Thymus (tissue), 11 donors: ENCODE measurements around the gene TP73. TPM values are rescaled to one million over a fixed set of nuclear protein-coding genes. Genes with fewer than 3 reads are reported as not detected.

ENCODE experiments used
- DNase-seq, 9 donors: peaks; one replicate each; pipeline ENCODE4 v3.0.0-alpha.2; 2013; ENCODE audit warnings: low spot score in 9 of 9, low read depth in 6 of 9, missing footprints in 1 of 9
- H3K27ac ChIP-seq, 2 donors: one replicate each; pipeline ENCODE4 v1.5.1; 2013; ENCODE audit warnings: control low read depth in 1 of 2, low read depth in 1 of 2, low read length in 1 of 2, mild to moderate bottlenecking in 1 of 2, moderate library complexity in 1 of 2
- H3K27me3 ChIP-seq, 2 donors: one replicate each; pipeline ENCODE4 v1.5.1; 2013; ENCODE audit warnings: low read length in 1 of 2; ENCODE audit not compliant: control insufficient read depth in 2 of 2, insufficient read depth in 1 of 2
- H3K36me3 ChIP-seq, 2 donors: one replicate each; pipeline ENCODE4 v1.5.1; 2013; ENCODE audit warnings: low read length in 1 of 2, mild to moderate bottlenecking in 1 of 2, moderate library complexity in 1 of 2; ENCODE audit not compliant: control insufficient read depth in 2 of 2, insufficient read depth in 2 of 2
- H3K4me1 ChIP-seq, 2 donors: one replicate each; pipeline ENCODE4 v1.5.1; 2013; ENCODE audit warnings: low read length in 2 of 2; ENCODE audit not compliant: control insufficient read depth in 2 of 2, insufficient read depth in 2 of 2
- H3K4me3 ChIP-seq, 2 donors: one replicate each; pipeline ENCODE4 v1.5.1; 2013; ENCODE audit warnings: low read length in 2 of 2, control low read depth in 1 of 2, mild to moderate bottlenecking in 1 of 2
- H3K9me3 ChIP-seq, 2 donors: one replicate each; pipeline ENCODE4 v1.5.1; 2013; ENCODE audit warnings: low read length in 1 of 2, mild to moderate bottlenecking in 1 of 2; ENCODE audit not compliant: control insufficient read depth in 2 of 2, insufficient read depth in 1 of 2
- WGBS: extraction: QIAGEN DNeasy Blood & Tissue Kit; methylation state at CpG from one replicate; pipeline ENCODE4 v1.1.7; 2013; 5-methylcytosine and 5-hydroxymethylcytosine counted together
- polyA plus RNA-seq: library from polyadenylated mRNA; stranded (reverse); fragments of 200-250 nt; gene quantifications from one replicate; pipeline ENCODE4 v1.2.3, GENCODE V29; 2013
- total RNA-seq: library from RNA; stranded (reverse); fragments of 120-200 nt; gene quantifications from one replicate; pipeline ENCODE4 v1.2.4, GENCODE V29; 2013
- donor health status: healthy.

TP73 gene
- total and polyA plus RNA-seq, 2 donors, result 2.6 to 2.9 TPM

- Histone ChIP-seq H3K4me1 (peaks cover 8 to 20% of the 10 kb centered on the region in 2 donors), H3K36me3 (peaks cover 22 to 28% of the 10 kb centered on the region in 2 donors), H3K9me3 (no peaks in the 10 kb centered on the region), H3K4me3 (no peak overlapping the region), H3K27ac (no peak overlapping the region), H3K27me3 (peaks cover 9 to 25% of the 10 kb centered on the region in 2 donors)
- no peak for DNase-seq
- 92% methylated on average over 21 of the region's 21 CpGs for WGBS
Measured at GRCh38 chr1:3776231-3776961, 124.1 kb downstream of the TP73 start.

DNA sequence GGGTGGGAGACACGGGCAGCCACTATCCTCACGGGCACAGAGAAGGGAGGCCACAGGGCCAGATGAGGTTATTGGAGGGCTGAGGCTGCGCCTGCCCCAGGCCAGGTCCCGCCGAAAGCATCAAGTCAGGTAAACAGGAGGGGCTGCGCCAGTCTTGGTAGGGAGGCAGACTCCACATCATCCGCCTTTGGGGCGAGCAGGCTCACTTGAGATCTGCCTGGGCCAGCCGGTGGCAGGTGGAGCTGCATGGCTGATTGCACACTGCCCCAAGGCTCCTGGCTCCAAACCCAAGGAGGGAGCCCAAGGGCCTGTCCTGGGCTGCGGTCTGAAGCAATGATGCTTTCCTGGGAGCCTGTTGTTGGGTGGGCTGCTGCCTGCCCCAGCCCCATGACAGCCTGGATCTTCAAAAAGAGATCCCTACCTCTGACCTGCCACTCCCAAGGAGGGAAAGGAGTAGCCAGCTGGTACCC, 124.8 kb downstream of the TP73 start:
- peaks cover 5 to 17% of the 10 kb centered on the region in 2 donors for H3K27me3 ChIP-seq
- H3K27ac ChIP-seq, result no peak overlapping the region
- DNase-seq, result no peak
- WGBS, result 93% methylated on average over 10 of the region's 10 CpGs
- H3K4me1 ChIP-seq, result peaks cover under 1 to 13% of the 10 kb centered on the region in 2 donors
- peaks cover 27 to 35% of the 10 kb centered on the region in 2 donors for H3K36me3 ChIP-seq
- H3K9me3 ChIP-seq, result no peaks in the 10 kb centered on the region
- no peak overlapping the region for H3K4me3 ChIP-seq

DNA sequence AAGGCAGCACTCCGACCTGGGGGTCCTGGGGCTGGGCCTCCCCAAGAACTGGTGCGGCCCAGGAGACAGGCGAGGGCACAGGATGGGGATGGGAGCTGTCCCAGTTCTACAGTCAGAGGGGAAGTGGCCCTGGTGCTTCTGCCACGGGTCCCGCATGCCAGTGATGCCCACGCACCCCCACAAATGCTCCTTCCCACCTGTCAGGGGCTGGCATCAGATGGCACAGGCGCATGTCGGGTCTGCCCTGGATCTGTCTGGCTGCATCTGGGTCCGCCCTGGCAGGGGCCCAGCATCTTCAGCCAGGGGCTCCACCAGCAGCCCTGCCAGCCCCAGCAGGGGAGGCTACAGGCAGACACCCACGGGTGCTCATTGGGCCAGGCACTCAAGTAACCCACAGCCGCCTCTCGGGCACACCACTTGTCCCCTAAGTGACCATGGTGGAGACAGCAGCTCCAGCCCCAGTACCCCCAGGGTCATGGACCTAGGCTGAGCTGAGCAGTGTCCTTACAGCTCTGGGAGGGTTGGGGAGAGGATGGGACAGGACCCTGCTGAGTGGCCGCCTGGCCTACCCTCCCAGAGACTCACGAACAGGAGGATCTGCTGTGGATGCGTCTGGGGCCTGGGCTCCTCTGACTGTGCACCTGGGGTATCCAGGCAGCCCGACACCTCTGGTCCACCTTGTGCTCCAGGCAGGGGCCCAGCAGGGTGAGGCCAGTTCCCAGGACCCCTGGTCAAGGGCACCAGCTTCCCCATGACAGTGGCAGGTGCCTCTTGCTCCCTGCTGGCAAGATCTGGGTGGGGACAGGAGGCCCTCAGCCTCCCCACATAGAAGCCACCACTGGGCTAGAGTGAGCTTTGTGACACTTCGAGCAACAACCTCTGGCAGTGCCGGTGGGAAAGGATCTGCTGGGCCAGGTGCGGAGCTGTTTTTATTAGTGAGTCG, 125.6 kb downstream of the TP73 start:
- H3K9me3 ChIP-seq, result no peaks in the 10 kb centered on the region

DNA sequence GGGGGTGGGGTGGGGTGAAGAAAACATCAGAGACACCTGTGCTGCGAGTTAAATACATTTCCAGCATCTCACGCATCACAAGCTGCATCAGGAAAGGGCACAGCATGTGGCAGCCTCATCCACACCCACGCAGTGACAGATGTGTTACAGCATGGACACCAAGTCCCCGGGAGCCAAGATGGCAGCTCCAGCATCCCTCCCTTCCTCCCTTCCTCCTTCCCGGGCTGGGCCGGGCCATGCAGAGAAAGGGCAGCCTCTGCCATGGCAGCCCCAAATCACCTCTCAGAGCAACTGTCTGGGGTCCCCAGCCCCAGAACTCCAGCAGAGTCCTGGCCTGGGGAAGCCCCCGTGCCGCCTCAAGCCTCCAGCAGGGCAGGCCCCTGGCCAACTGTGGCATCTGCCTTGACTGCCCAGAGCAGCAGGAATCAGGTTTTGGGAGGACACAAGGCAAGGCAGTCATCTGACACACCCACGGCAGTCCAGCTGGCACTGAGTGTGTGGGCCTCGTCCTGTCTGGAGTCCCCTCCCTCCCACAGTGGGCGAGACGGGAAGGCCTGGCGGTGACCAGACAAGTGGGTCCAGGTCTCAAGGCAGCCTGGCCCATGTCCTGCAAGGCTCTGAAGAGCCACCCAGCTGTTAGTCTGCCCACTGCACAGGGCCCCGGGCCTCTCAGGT, 126.4 kb downstream of the TP73 start:
- Histone ChIP-seq H3K27me3 (peaks cover 0 to 6% of the 10 kb centered on the region in 2 donors), H3K4me3 (no peak overlapping the region), H3K36me3 (peaks cover 37 to 49% of the 10 kb centered on the region in 2 donors), H3K4me1 (peaks cover 0 to 12% of the 10 kb centered on the region in 2 donors), H3K9me3 (no peaks in the 10 kb centered on the region), H3K27ac (no peak overlapping the region)
- no peak for DNase-seq
- WGBS, result 94% methylated on average over 14 of the region's 14 CpGs

More for the DNA sequence above, 125.6 kb downstream of the TP73 start:
- no peak overlapping the region for H3K27ac ChIP-seq
- no peak overlapping the region for H3K4me3 ChIP-seq
- 94% methylated on average over 20 of the region's 20 CpGs for WGBS
- peaks cover 0 to 12% of the 10 kb centered on the region in 2 donors for H3K4me1 ChIP-seq
- DNase-seq, result no peak
- H3K27me3 ChIP-seq, result peaks cover under 1 to 14% of the 10 kb centered on the region in 2 donors
- peaks cover 33 to 43% of the 10 kb centered on the region in 2 donors for H3K36me3 ChIP-seq

- Histone ChIP-seq H3K27ac (no peak overlapping the region), H3K9me3 (no peaks in the 10 kb centered on the region), H3K4me1 (peaks cover 0 to 12% of the 10 kb centered on the region in 2 donors), H3K4me3 (no peak overlapping the region), H3K27me3 (peaks cover 0 to 1% of the 10 kb centered on the region in 2 donors), H3K36me3 (peaks cover 43 to 55% of the 10 kb centered on the region in 2 donors)
- DNase-seq, result no peak
- WGBS, result 96% methylated on average over 23 of the region's 23 CpGs
Measured at GRCh38 chr1:3779265-3779911, 127.1 kb downstream of the TP73 start.

- H3K4me1 ChIP-seq, result peaks cover 0 to 12% of the 10 kb centered on the region in 2 donors
- WGBS, result 97% methylated on average over 20 of the region's 20 CpGs
- peaks cover 47 to 61% of the 10 kb centered on the region in 2 donors for H3K36me3 ChIP-seq
- H3K27me3 ChIP-seq, result no peaks in the 10 kb centered on the region
- DNase-seq, result no peak
- H3K4me3 ChIP-seq, result no peak overlapping the region
- no peak overlapping the region for H3K27ac ChIP-seq
- H3K9me3 ChIP-seq, result no peaks in the 10 kb centered on the region
Measured at GRCh38 chr1:3779912-3780416, 127.6 kb downstream of the TP73 start.

DNA sequence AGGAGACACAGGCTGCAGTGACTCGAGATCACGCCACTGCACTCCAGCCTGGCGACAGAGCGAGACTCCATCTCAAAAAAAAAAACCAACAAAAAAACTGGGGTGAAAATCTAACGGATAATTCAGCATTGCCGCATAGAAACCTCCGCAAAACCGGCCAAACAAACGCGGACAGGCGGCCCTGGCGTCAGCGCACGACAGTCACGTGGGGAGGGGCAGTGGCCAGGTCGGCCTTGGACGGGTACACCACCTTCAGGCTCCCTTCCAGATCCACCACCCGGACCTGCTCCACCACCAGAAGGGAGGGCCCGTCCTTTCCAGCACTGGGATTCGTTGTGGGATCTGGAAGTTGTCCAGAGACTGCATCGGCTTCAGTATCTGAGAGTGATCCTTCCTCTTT, 128.6 kb downstream of the TP73 start:
- H3K27ac ChIP-seq, result no peak overlapping the region
- DNase-seq, result no peak
- peaks cover 0 to 6% of the 10 kb centered on the region in 2 donors for H3K4me1 ChIP-seq
- H3K9me3 ChIP-seq, result no peaks in the 10 kb centered on the region
- WGBS, result 97% methylated on average over 21 of the region's 21 CpGs
- no peak overlapping the region for H3K4me3 ChIP-seq
- H3K36me3 ChIP-seq, result peaks cover 54 to 68% of the 10 kb centered on the region in 2 donors
- no peaks in the 10 kb centered on the region for H3K27me3 ChIP-seq

DNA sequence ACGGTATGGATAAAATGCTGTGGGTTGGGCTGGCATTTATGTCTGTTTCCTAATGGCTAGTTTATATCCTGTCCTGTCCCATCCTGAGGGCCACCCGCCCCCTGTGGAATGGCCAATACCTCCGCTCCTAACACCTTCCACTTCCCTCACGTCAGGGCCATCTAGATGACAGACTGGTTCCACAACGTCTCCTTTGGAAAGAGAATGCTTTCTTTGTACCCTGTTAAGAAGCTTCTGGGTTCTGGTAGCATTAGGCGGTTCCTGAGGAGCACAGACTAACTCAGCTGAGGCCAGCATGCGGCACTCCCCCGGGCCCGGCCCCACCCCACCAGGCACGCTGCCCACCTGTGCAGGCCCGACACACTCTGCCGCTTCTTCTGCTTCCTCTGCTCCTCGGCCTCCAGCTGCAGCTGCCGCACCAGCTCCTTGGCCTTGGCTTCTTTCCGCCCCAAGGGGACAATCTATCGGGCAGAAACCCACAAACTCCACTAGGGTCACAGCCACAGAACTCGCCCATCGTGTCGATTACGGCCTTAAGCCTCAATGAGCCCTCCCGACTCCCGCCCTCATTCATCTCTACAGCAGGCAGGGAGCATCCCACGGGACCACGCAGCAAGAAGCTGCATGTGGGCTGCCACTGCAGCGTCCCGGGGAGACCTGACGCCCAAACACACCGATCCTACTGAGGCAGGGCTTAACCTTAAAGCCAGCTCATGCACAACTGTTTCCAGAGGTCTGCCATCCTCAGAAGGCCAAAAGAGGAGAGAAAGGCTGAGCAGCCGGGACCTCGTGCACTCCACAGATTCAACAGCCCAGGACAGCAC, 131.5 kb downstream of the TP73 start:
- H3K4me3 ChIP-seq, result no peak overlapping the region
- H3K9me3 ChIP-seq, result no peaks in the 10 kb centered on the region
- DNase-seq, result no peak
- H3K27me3 ChIP-seq, result no peaks in the 10 kb centered on the region
- 96% methylated on average over 30 of the region's 30 CpGs for WGBS
- H3K4me1 ChIP-seq, result no peaks in the 10 kb centered on the region
- peaks cover 65 to 90% of the 10 kb centered on the region in 2 donors for H3K36me3 ChIP-seq
- no peak overlapping the region for H3K27ac ChIP-seq
